ENCODE measurements around the gene CDH20. TPM values are rescaled to one million over a fixed set of nuclear protein-coding genes. Genes with fewer than 3 reads are reported as not detected.

The CDH20 gene
- total and polyA plus RNA-seq, 2 donors (not counting 1 experiment from before 2014, with no cell fraction given), result 0.24 TPM; not detected in 1

DNA sequence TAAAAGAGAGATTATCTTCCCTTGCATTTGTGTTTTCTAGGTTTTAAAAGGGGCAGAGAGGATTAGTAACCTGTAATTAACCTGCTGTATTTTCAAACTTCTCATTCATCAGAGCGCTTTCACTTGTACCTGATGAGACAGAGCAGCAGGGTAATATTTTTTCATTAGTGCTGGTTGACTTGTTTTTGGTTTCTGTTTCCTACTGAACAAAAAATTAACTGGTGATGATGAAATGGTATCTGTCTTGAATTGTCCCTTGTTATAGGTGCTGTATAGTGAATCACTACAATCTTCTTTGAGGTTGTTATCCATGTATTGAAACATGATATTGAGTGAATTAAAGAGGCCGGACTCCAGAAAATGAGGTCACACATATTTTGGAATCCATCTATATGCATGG, 37.9 kb downstream of the CDH20 start:
- H3K36me3 ChIP-seq (ENCODE audit: control insufficient read depth, insufficient read depth, low read length), result no peaks in the 10 kb centered on the region
- no peaks in the 10 kb centered on the region for H4K20me1 ChIP-seq (ENCODE audit: control insufficient read depth, extremely low read depth, insufficient read depth, low read length)
- H3K4me3 ChIP-seq (replicated peaks in 1 of 4; ENCODE audit: control extremely low read depth in 1 of 4, insufficient read depth in 1 of 4, low read depth in 3 of 4, low read length in 4 of 4), result no peak overlapping the region
- H3K9me3 ChIP-seq (ENCODE audit: control insufficient read depth, insufficient read depth, low read depth, low read length), result no peaks in the 10 kb centered on the region
- no peaks in the 10 kb centered on the region for H3K4me1 ChIP-seq (ENCODE audit: control insufficient read depth, extremely low read depth, insufficient read depth, low read length)
- H2AFZ ChIP-seq (ENCODE audit: low read length), result no peak overlapping the region
- no peaks in the 10 kb centered on the region for H3K79me2 ChIP-seq (ENCODE audit: control insufficient read depth, insufficient read depth, low read length)
- H3K27me3 ChIP-seq (ENCODE audit: control insufficient read depth, insufficient read depth, low read length), result no peaks in the 10 kb centered on the region
- no peak overlapping the region for H3K4me2 ChIP-seq (ENCODE audit: extremely low read depth, insufficient read depth, low read length)
- no peak for DNase-seq (ENCODE audit: low read depth in 2 of 2)
- no peak overlapping the region for H3K9ac ChIP-seq (ENCODE audit: insufficient read depth, low read length)
- H3K27ac ChIP-seq (ENCODE audit: insufficient read depth, low read length), result no peak overlapping the region
- TF ChIP-seq, protein P1, sequence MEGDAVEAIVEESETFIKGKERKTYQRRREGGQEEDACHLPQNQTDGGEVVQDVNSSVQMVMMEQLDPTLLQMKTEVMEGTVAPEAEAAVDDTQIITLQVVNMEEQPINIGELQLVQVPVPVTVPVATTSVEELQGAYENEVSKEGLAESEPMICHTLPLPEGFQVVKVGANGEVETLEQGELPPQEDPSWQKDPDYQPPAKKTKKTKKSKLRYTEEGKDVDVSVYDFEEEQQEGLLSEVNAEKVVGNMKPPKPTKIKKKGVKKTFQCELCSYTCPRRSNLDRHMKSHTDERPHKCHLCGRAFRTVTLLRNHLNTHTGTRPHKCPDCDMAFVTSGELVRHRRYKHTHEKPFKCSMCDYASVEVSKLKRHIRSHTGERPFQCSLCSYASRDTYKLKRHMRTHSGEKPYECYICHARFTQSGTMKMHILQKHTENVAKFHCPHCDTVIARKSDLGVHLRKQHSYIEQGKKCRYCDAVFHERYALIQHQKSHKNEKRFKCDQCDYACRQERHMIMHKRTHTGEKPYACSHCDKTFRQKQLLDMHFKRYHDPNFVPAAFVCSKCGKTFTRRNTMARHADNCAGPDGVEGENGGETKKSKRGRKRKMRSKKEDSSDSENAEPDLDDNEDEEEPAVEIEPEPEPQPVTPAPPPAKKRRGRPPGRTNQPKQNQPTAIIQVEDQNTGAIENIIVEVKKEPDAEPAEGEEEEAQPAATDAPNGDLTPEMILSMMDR (conservative IDR thresholded peaks at IDR 0.05 in 1 of 2, IDR thresholded peaks at IDR 0.05 in 1 of 2; ENCODE audit: low read depth in 1 of 2, low read length in 2 of 2), result no peak
- TF ChIP-seq EZH2 (IDR thresholded peaks at IDR 0.05; ENCODE audit: low read length, missing control alignments), result no peak

DNA sequence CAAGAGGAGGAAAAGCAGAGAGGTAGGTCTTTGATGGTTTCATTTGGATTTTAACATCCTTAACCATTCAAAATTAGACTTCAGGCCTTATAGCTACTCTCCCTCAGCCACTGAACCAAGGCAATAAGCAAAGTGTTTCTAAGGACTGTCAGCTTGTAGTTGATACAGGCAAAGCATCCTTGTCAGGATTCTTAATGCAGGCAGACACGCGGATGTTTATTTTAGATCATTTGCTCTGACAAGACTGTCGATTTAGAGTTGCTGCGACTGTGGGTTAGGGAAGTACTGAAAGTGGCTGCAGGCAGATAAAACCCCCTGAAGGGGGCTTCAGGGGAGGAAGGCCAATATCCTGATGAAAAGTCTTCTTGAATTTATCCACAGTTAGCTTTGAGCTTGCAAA, 46.6 kb downstream of the CDH20 start:
- no peak overlapping the region for H3K27ac ChIP-seq (ENCODE audit: insufficient read depth, low read length)
- H3K27me3 ChIP-seq (ENCODE audit: control insufficient read depth, insufficient read depth, low read length), result no peaks in the 10 kb centered on the region
- H3K9me3 ChIP-seq (ENCODE audit: control insufficient read depth, insufficient read depth, low read depth, low read length), result no peaks in the 10 kb centered on the region
- H3K36me3 ChIP-seq (ENCODE audit: control insufficient read depth, insufficient read depth, low read length), result no peaks in the 10 kb centered on the region
- H3K4me2 ChIP-seq (ENCODE audit: extremely low read depth, insufficient read depth, low read length), result no peak overlapping the region
- H4K20me1 ChIP-seq (ENCODE audit: control insufficient read depth, extremely low read depth, insufficient read depth, low read length), result no peaks in the 10 kb centered on the region
- no peak overlapping the region for H2AFZ ChIP-seq (ENCODE audit: low read length)
- H3K4me1 ChIP-seq (ENCODE audit: control insufficient read depth, extremely low read depth, insufficient read depth, low read length), result no peaks in the 10 kb centered on the region
- H3K79me2 ChIP-seq (ENCODE audit: control insufficient read depth, insufficient read depth, low read length), result no peaks in the 10 kb centered on the region
- no peak for DNase-seq (ENCODE audit: low read depth in 2 of 2)
- no peak for TF ChIP-seq EZH2 (IDR thresholded peaks at IDR 0.05; ENCODE audit: low read length, missing control alignments)
- TF ChIP-seq, protein P1 (conservative IDR thresholded peaks at IDR 0.05 in 1 of 2, IDR thresholded peaks at IDR 0.05 in 1 of 2; ENCODE audit: low read depth in 1 of 2, low read length in 2 of 2), result no peak
- H3K4me3 ChIP-seq (replicated peaks in 1 of 4; ENCODE audit: control extremely low read depth in 1 of 4, insufficient read depth in 1 of 4, low read depth in 3 of 4, low read length in 4 of 4), result no peak overlapping the region
- H3K9ac ChIP-seq (ENCODE audit: insufficient read depth, low read length), result no peak overlapping the region

DNA sequence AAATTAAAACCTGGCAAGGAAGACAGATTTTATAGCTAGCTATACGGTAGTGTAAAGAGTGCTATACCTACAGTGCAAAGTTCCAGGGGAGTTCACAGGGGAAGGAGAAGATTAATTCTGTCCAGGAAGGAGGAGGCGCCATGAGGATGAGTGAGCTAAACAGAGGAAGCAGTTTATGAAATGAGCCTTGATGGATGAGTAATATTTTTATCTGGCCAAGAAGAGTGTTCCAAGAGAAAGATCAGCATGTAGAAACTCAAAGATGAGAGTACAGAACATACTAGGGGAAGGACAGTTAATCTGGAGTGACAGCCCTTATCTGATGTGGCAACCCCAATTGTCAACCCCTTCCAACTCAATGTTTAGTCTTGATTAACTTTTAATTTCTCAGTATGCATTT, 54.8 kb downstream of the CDH20 start:
- Histone ChIP-seq H3K27ac (ENCODE audit: insufficient read depth, low read length) (no peak overlapping the region), H3K4me2 (ENCODE audit: extremely low read depth, insufficient read depth, low read length) (no peak overlapping the region), H3K36me3 (ENCODE audit: control insufficient read depth, insufficient read depth, low read length) (no peaks in the 10 kb centered on the region), H3K4me3 (replicated peaks in 1 of 4; ENCODE audit: control extremely low read depth in 1 of 4, insufficient read depth in 1 of 4, low read depth in 3 of 4, low read length in 4 of 4) (no peak overlapping the region), H3K9me3 (ENCODE audit: control insufficient read depth, insufficient read depth, low read depth, low read length) (no peaks in the 10 kb centered on the region), H3K9ac (ENCODE audit: insufficient read depth, low read length) (no peak overlapping the region), H3K79me2 (ENCODE audit: control insufficient read depth, insufficient read depth, low read length) (no peaks in the 10 kb centered on the region), H2AFZ (ENCODE audit: low read length) (no peak overlapping the region), H3K27me3 (ENCODE audit: control insufficient read depth, insufficient read depth, low read length) (no peaks in the 10 kb centered on the region), H3K4me1 (ENCODE audit: control insufficient read depth, extremely low read depth, insufficient read depth, low read length) (no peaks in the 10 kb centered on the region), H4K20me1 (ENCODE audit: control insufficient read depth, extremely low read depth, insufficient read depth, low read length) (no peaks in the 10 kb centered on the region)
- peak in 1 of 2 donors; percentile 2 for DNase-seq (ENCODE audit: low read depth in 2 of 2)
- TF ChIP-seq, protein P1 (conservative IDR thresholded peaks at IDR 0.05 in 1 of 2, IDR thresholded peaks at IDR 0.05 in 1 of 2; ENCODE audit: low read depth in 1 of 2, low read length in 2 of 2), result no peak
- no peak for TF ChIP-seq EZH2 (IDR thresholded peaks at IDR 0.05; ENCODE audit: low read length, missing control alignments)

All from fibroblast of lung (primary cell).